Suprapubic skin (tissue), 4 donors: Measurements from ENCODE around the gene TMEM106C. TPM values are rescaled to one million over a fixed set of nuclear protein-coding genes. Genes with fewer than 3 reads are reported as not detected.

Experiments used
- DNase-seq, 2 donors: peaks; one replicate each; pipeline ENCODE4 v3.0.0-alpha.2; 2019; ENCODE audit warnings: low spot score in 2 of 2
- H3K27ac ChIP-seq: fragments of 200-600 bp; sonication (generic); one replicate; pipeline ENCODE4 v1.5.1; 2019
- H3K27me3 ChIP-seq: fragments of 200-600 bp; sonication (generic); one replicate; pipeline ENCODE4 v1.5.1; 2019
- H3K36me3 ChIP-seq: fragments of 200-600 bp; sonication (generic); one replicate; pipeline ENCODE4 v1.5.1; 2019
- H3K4me1 ChIP-seq: fragments of 200-600 bp; sonication (generic); one replicate; pipeline ENCODE4 v1.5.1; 2019
- H3K4me3 ChIP-seq: fragments of 200-600 bp; sonication (generic); one replicate; pipeline ENCODE4 v1.5.1; 2019; ENCODE audit warnings: mild to moderate bottlenecking
- H3K9me3 ChIP-seq: fragments of 200-600 bp; sonication (generic); one replicate; pipeline ENCODE4 v1.5.1; 2019
- EP300 ChIP-seq: sonication (generic); formaldehyde crosslinking; IDR thresholded peaks from one replicate; pipeline ENCODE4 v1.6.1; 2017; ENCODE audit warnings: antibody characterized with exemption
- POLR2A ChIP-seq, 2 donors: fragments of 450-650 bp; IDR thresholded peaks; one replicate each; pipeline ENCODE4 v1.6.1; 2017; ENCODE audit warnings: antibody characterized with exemption in 2 of 2, mild to moderate bottlenecking in 2 of 2, moderate library complexity in 2 of 2
- POLR2AphosphoS5 ChIP-seq, 3 donors: sonication (generic); formaldehyde crosslinking; IDR thresholded peaks; one replicate each; pipeline ENCODE4 v1.6.1; 2017; ENCODE audit warnings: antibody characterized with exemption in 3 of 3
- WGBS: methylation state at CpG from one replicate; pipeline ENCODE4 v1.1.5; 2018; 5-methylcytosine and 5-hydroxymethylcytosine counted together
- total RNA-seq, 4 donors: library from RNA; depleted of rRNA; stranded (reverse); fragments of >200 nt; gene quantifications; one replicate each; pipeline ENCODE4 v1.1.0, GENCODE V29; 2016
- TF ChIP-seq, protein P1 (sequence below), 2 donors: fragments of 200-600 bp in 1 of 2; fragments of 450-650 bp in 1 of 2; sonication (generic) in 1 of 2; IDR thresholded peaks; one replicate each; pipeline ENCODE4 v1.5.1; 2016 to 2019; ENCODE audit warnings: antibody characterized with exemption in 2 of 2, mild to moderate bottlenecking in 1 of 2, moderate library complexity in 1 of 2

Gene TMEM106C
- total RNA-seq, 4 donors from 2014 or later: 36.8 to 52.9 (median 46.5) TPM

DNA sequence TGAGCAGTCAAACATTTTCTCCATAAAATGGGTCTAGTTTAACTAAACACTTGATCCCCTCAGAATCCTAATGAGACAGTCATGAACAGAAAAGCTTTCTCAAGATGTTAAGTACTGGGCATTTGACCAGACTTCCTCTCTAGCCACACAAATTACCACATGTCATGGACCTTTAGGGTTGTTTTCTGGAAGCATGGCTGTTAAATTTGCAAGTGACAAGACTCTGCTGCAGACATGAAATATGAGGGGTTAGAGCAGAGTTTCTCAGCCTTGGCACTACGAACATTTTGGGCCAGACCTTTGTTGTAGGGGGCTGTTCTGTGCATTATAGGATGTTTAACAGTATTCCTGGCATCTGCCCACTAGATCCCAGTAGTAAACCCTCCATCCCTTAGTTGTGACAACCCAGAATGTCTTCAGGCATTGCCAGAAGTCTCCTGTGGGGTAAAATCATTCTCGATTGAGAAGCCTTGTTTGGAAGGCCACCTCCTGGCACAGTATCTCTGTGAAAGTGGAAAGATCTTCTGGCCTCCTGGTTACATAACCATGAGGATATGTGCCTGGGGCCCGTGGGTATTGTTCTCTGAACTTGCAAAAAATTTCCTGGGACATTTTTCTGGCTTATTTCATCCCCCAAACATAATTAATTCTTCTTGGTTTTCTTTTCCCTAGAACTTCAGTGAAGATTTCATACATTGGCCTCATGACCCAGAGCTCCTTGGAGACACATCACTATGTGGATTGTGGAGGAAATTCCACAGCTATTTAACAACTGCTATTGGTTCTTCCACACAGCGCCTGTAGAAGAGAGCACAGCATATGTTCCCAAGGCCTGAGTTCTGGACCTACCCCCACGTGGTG lies 4.3 kb downstream of the TMEM106C start:
- no peaks in the 10 kb centered on the region for H3K27me3 ChIP-seq

DNA sequence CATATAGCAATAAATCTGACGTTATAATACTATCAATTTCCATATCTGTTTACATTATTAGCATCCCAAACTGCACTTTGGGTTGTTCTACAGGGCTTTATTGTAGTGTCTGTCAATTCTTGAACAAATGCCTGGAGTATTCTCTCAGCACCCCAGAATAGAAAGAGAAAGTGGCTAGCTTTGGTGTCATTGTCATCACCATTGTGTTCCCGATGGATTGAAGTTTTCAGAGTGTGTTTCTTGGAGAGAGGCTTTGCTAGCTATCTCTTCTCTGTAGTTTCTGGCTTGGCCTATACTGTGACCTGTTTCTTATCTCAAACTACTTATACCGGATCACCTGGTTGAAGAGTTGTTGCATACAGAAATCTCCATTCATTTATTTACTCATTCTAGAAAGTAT lies 6.4 kb downstream of the TMEM106C start:
- no peak overlapping the region for H3K27ac ChIP-seq
- no peaks in the 10 kb centered on the region for H3K9me3 ChIP-seq
- H3K27me3 ChIP-seq: no peaks in the 10 kb centered on the region
- TF ChIP-seq EP300 (no peak), POLR2AphosphoS5 (IDR thresholded peaks at IDR 0.05) (no peak), POLR2A (IDR thresholded peaks at IDR 0.05) (no peak)
- TF ChIP-seq, protein P1, sequence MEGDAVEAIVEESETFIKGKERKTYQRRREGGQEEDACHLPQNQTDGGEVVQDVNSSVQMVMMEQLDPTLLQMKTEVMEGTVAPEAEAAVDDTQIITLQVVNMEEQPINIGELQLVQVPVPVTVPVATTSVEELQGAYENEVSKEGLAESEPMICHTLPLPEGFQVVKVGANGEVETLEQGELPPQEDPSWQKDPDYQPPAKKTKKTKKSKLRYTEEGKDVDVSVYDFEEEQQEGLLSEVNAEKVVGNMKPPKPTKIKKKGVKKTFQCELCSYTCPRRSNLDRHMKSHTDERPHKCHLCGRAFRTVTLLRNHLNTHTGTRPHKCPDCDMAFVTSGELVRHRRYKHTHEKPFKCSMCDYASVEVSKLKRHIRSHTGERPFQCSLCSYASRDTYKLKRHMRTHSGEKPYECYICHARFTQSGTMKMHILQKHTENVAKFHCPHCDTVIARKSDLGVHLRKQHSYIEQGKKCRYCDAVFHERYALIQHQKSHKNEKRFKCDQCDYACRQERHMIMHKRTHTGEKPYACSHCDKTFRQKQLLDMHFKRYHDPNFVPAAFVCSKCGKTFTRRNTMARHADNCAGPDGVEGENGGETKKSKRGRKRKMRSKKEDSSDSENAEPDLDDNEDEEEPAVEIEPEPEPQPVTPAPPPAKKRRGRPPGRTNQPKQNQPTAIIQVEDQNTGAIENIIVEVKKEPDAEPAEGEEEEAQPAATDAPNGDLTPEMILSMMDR (IDR thresholded peaks at IDR 0.05): no peak
- DNase-seq: no peak
- peaks cover 8% of the 10 kb centered on the region for H3K36me3 ChIP-seq
- 79% methylated on average over 3 of the region's 3 CpGs for WGBS
- H3K4me1 ChIP-seq: peaks cover 5% of the 10 kb centered on the region
- no peak overlapping the region for H3K4me3 ChIP-seq

More for the DNA sequence above, 4.3 kb downstream of the TMEM106C start:
- no peak for DNase-seq
- Histone ChIP-seq H3K36me3 (peaks cover 8% of the 10 kb centered on the region), H3K4me1 (peaks cover 22% of the 10 kb centered on the region), H3K4me3 (no peak overlapping the region), H3K27ac (no peak overlapping the region), H3K9me3 (no peaks in the 10 kb centered on the region)
- 40% methylated on average over 5 of the region's 5 CpGs for WGBS
- TF ChIP-seq EP300: no peak
- no peak for TF ChIP-seq POLR2AphosphoS5 (IDR thresholded peaks at IDR 0.05)
- no peak for TF ChIP-seq POLR2A (IDR thresholded peaks at IDR 0.05)
- TF ChIP-seq, protein P1 (IDR thresholded peaks at IDR 0.05): no peak

DNA sequence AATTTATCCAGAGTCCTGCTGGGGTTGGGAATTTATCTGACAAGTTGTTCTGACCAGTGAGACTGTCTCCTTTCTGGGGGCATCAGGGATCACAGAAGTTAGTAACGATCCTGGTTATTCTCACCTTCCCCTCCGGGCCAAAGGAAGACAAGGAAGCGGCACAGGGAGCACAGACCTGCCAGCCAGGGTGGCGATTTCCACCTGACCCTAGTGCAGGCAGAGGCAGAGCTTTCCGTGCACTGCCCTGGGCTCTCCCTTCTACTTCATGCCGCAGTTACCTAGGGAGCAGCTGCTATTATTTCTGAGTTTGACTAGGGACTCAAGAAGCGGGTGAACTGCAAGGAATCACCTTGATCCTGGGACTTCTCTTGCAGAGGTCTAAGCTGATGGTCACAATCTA lies 7.4 kb downstream of the TMEM106C start:
- Histone ChIP-seq H3K9me3 (no peaks in the 10 kb centered on the region), H3K36me3 (peaks cover 8% of the 10 kb centered on the region), H3K4me3 (no peak overlapping the region), H3K27ac (no peak overlapping the region), H3K27me3 (no peaks in the 10 kb centered on the region), H3K4me1 (peaks cover 5% of the 10 kb centered on the region)
- WGBS: 92% methylated on average over 7 of the region's 7 CpGs
- no peak for DNase-seq
- TF ChIP-seq POLR2A (IDR thresholded peaks at IDR 0.05) (no peak), EP300 (no peak), POLR2AphosphoS5 (IDR thresholded peaks at IDR 0.05) (no peak)
- TF ChIP-seq, protein P1 (IDR thresholded peaks at IDR 0.05): no peak

DNA sequence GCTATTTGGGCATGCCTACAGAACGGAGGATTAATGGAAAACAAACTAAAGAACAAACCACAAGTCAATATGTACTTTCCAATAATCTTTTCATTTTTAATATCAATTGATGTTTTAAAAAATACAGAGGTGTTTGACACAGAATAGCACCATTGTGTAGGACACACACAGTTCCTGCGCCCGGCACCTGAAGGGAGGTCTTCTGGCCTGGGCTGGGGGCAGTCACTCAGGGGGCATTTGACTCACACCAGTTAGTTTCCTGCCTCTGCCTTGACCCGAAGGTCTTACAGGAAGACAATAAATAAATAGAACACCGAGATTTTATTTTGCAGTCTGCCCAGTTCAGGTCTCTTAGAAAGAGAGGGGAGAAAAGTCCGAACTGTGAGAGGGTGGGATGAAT lies 9.5 kb downstream of the TMEM106C start:
- no peaks in the 10 kb centered on the region for H3K27me3 ChIP-seq
- DNase-seq: no peak
- H3K27ac ChIP-seq: no peak overlapping the region
- no peaks in the 10 kb centered on the region for H3K9me3 ChIP-seq
- no peak for TF ChIP-seq POLR2A (IDR thresholded peaks at IDR 0.05)
- TF ChIP-seq POLR2AphosphoS5 (IDR thresholded peaks at IDR 0.05): no peak
- no peak for TF ChIP-seq EP300
- TF ChIP-seq, protein P1 (IDR thresholded peaks at IDR 0.05): no peak
- H3K4me3 ChIP-seq: no peak overlapping the region
- WGBS: 81% methylated on average over 6 of the region's 6 CpGs
- H3K36me3 ChIP-seq: peaks cover 4% of the 10 kb centered on the region
- H3K4me1 ChIP-seq: no peaks in the 10 kb centered on the region

DNA sequence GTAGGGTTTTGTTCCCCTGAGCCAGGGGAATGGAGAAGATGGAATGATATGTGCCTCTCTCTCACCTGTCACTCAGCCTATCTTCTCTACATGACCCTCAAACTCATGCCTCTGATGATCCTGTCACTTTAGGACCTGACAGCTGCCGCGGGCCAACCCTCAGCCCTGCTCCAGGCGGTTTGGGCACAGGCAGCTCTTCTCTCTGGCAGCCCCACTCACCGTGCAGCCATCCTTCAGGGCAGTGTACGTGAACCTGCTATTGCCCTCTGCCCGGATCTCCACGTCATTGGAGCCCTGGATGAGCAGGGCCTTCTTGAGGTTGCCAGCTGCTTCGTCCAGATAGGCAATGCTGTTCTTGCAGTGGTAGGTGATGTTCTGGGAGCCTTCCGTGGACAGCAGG lies 10.5 kb downstream of the TMEM106C start:
- Histone ChIP-seq H3K36me3 (no peaks in the 10 kb centered on the region), H3K27me3 (no peaks in the 10 kb centered on the region), H3K27ac (no peak overlapping the region), H3K4me1 (no peaks in the 10 kb centered on the region), H3K9me3 (no peaks in the 10 kb centered on the region), H3K4me3 (no peak overlapping the region)
- WGBS: 97% methylated on average over 9 of the region's 9 CpGs
- no peak for TF ChIP-seq POLR2A (IDR thresholded peaks at IDR 0.05)
- TF ChIP-seq, protein P1 (IDR thresholded peaks at IDR 0.05): no peak
- TF ChIP-seq EP300: no peak
- TF ChIP-seq POLR2AphosphoS5 (IDR thresholded peaks at IDR 0.05): no peak
- no peak for DNase-seq
